H1 (cell line): Measurements from ENCODE around the gene IFI16.

ENCODE experiments used
- EZH2 ChIP-seq: fragments of 200-600 bp; sonication (generic); IDR thresholded peaks from 2 replicates; pipeline ENCODE4 v1.7.1; 2012; ENCODE audit warnings: low read depth, mild to moderate bottlenecking, moderate library complexity, low read length, inconsistent platforms; ENCODE audit not compliant: severe bottlenecking
- POLR2A ChIP-seq, 2 experiments: IDR thresholded peaks; 1 replicate in 1 of 2; 2 replicates in 1 of 2; pipeline ENCODE4 v1.6.1; 2011; ENCODE audit warnings: low read depth in 2 of 2, low read length in 2 of 2, mild to moderate bottlenecking in 2 of 2; ENCODE audit errors: control extremely low read depth in 1 of 2
- RAD21 ChIP-seq, 2 experiments: IDR thresholded peaks in 1 of 2; conservative IDR thresholded peaks in 1 of 2; 2 replicates each; pipeline ENCODE4 v1.6.1; 2011; ENCODE audit warnings: low read depth in 2 of 2, low read length in 2 of 2, improper control_type of control experiment in 1 of 2, inconsistent platforms in 1 of 2, mild to moderate bottlenecking in 1 of 2, moderate library complexity in 1 of 2
- SIN3A ChIP-seq, 2 experiments: IDR thresholded peaks in 1 of 2; conservative IDR thresholded peaks in 1 of 2; 2 replicates each; pipeline ENCODE4 v1.6.1; 2011 to 2012; ENCODE audit warnings: low read length in 2 of 2, improper control_type of control experiment in 1 of 2, low read depth in 1 of 2, mild to moderate bottlenecking in 1 of 2

DNA sequence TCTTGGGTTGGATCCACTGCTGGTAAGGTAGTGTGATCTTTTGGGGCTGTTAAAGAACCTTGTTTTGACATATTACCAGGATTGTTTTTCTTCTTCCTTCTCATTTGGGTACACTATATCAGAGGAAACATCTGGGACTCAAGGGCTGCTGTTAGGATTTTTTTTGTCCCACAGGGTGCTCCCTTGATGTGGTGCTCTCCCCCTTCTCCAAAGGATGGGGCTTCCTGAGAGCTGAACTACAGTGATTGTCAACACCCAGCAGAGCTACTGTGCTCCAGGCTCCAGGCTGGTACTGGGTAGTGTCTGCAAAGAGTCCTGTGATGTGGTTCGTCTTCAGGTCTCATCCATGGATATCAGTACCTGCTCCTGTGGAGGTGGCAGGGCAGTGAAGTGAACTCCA is 20.6 kb downstream of the IFI16 start:
- TF ChIP-seq SIN3A (conservative IDR thresholded peaks at IDR 0.05 in 1 of 2, IDR thresholded peaks at IDR 0.05 in 1 of 2; ENCODE audit: low read depth in 1 of 2, low read length in 2 of 2), result no peak
- no peak for TF ChIP-seq POLR2A (IDR thresholded peaks at IDR 0.05; ENCODE audit: control extremely low read depth in 1 of 2, low read depth in 2 of 2, low read length in 2 of 2)
- TF ChIP-seq RAD21 (IDR thresholded peaks at IDR 0.05 in 1 of 2, conservative IDR thresholded peaks at IDR 0.05 in 1 of 2; ENCODE audit: low read depth in 2 of 2, low read length in 2 of 2), result no peak
- no peak for TF ChIP-seq EZH2
